ENCODE measurements around the gene SPRYD3. TPM values are rescaled to one million over a fixed set of nuclear protein-coding genes. Genes with fewer than 3 reads are reported as not detected.
A peak's percentile ranks its signal among the peaks of the same experiment; 100 is the strongest.
"Not testable (repeated sequence)": the region's sequence is repeated elsewhere in the genome, so short reads cannot be mapped to it uniquely, and the experiment has no call there.

SPRYD3 gene
- polyA plus RNA-seq, 10 donors: 15.9 to 22.3 (median 18.3) TPM

DNA sequence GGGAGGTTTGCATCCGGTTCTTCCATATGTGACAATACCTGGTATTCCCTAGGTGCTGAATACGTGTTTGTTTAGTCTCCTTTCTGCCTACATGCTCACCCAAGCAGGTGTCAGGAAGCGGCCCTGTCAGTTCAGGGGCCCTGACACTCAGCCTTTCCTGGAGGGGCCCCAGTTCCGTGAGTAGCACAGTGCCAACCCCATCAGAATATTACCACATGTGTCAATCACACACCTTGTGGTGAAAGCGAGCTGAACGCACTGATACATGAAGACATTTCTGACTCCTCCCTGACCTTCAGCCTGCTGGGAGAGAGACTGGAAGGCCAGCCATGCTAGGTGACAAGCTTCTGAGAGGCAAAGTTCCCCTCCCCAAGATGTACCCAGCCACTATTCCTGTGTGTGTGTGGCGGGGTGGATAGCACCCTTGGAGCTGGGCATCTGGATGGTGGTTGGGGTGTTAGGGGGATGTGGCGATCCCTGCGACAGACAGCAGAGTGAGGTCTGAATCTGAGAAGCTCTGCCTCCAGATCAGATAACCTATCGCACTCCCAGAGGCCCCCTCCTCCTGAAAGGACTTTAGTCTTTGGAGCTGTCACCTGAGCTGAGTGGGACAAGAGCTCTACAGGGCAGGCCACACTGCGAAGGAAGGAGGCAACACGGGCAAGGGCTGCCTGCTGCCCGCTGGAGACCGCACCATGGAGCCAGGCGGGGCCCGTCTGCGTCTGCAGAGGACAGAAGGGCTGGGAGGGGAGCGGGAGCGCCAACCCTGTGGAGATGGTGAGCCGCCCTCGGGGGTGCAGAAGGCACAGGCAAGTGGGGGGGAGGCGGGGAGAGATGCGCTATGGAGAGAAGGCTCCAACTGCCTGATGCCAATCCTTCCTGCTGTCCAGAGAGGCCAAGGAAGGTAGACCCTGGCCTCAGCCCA lies 24.0 kb upstream of the SPRYD3 start, which contains the start of gene SOAT2:
Gene SOAT2 (plus strand): TSS at position 604 of the 925 bp plus-strand sequence. CDS start 92 bp downstream, at position 696.
- no peak for DNase-seq

DNA sequence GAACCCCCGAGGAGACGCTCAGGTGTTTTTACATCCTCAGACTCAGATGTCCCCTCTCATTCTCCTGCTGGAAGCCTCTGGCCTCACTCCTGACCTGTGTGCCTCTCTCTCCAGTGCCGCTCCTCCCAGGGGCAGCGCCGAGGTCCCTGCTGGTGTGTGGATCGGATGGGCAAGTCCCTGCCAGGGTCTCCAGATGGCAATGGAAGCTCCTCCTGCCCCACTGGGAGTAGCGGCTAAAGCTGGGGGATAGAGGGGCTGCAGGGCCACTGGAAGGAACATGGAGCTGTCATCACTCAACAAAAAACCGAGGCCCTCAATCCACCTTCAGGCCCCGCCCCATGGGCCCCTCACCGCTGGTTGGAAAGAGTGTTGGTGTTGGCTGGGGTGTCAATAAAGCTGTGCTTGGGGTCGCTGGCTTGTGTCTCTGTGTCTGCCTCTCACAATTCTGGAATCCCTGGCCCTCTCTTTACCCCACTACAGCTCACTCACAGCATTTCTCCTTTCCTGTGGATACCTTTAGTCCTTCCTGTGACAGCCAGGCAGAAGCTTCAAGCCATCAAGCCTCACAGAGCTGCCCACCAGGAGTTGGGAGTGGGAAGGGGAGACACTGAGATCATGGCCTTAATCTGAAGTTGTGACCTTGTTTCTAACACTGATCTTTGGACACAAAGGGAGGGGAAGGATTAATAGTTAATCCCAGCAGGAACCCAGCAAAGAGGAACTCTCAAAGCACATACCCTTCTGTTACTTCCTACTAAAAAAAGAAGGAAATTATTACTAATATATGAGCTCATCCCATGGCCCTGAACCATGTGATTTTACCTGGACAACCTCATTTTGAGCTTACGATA lies 23.0 kb upstream of the SPRYD3 start:
- no peak for DNase-seq

DNA sequence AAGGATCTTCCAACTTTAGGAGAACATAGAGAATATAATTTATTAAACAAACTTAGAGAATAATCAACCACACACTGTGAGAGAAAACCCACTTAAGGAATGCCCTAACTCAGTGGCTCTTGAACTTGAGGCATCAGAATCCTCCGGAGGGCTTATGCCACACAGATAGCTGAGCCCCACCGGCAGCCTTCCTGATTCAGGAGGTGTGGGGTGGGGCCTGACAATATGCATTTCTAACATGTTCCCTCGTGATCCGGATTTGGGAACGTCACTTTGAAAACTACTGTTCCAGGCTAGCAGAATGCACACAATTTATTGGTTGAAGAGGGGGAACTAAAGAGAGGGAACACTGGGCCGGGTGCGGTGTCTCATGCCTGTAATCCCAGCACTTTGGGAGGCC lies 22.1 kb upstream of the SPRYD3 start:
- DNase-seq: no peak

DNA sequence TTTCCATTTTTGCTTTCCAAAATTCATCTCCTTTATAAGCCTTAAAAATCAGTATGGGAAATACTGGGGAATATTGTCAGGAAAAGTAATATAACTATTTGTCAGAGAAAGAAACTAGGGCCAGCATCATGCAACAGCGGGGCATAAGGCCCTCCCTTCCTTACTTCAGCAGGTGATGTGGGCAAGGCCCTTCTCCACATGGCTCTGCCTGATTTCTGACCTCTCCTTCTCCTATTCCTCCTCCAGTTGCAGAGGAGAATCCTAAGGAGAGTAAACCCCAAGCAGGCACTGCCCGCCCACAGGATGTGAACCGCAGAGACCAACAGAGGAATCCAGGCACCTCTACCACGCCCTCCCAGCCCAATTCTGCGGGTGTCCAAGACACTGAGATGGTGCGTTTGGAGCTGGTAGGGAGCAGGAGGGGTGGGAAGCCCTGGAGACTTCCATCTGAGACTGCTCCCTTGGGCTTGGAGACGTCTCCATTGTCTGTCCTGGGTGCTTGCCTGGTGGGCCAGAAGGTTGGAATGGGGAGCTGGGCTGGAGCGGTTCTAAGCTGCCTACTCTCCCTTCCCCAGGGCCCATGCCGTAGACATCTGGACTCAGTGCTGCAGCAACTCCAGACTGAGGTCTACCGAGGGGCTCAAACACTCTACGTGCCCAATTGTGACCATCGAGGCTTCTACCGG lies 21.4 kb upstream of the SPRYD3 start:
- DNase-seq: no peak

DNA sequence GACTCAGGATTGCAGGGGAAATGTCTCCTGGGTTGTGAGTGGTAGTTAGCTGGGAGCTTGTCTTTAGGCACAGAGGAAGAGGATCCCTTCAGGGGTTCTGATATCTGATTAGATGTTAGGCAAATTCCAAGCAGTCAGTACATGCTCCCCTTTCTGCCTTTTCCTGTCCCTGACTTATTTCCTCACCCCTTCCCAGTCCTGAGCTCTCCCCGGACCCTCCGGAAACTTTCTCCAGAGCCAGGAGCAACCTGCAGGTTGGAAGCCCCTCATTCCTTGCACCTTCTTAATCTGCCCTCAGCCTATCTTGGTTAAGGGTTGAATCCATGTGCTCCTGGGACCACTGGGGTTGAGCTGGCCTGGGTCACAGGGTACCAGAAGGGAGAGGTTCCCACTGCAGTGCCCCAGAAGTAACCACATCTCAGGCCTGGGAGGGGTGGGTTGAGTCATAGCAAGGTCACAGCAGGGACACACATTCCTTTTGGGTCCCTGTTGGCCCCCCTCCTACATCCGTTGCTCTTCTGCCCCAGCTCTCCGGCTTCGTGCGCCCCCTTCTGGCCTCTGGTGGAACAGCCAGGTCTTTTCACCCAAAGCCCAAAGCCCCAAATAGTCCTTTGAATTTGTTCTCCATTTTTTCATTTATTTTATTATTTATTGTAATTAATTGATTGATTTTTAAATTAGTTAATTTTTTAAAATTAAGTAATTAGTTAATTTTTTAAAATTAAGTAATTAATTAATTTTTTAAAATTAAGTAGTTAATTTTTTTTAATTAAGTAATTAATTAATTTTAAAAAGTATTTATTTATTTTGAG lies 20.1 kb upstream of the SPRYD3 start:
- DNase-seq: peak; percentile 92 to 95 (median 94)

DNA sequence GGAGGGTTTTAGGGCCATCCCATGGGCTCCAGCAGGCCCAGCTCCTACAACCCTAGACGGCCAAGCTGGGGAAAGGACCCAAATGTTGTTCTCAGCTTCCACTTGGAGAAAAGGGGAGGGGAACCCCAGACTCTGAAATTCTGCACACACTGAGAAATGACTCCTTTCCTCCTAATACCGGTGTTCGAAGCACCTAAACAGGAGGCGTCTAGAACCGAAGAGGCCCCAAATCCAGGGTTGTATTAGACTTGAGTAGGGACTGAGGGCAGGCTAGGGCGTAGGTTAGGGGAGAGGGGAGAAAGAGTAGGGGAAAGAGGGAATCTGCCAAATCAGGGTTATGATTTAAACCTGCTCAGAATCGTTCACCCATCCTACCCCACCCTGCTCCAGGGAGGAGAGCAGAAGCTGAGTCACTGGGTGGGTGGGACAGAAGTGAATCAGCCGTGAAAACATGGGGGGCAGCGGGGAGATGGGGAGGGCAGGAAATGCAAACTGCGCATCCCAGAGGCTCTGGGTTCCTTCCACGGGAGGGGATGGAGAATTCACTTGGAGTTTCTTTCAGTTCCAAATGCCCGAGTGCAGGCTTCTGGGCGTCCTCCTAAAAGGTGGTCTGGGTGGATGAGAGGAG lies 19.3 kb upstream of the SPRYD3 start:
- peak; percentile 46 to 75 (median 74) for DNase-seq

DNA sequence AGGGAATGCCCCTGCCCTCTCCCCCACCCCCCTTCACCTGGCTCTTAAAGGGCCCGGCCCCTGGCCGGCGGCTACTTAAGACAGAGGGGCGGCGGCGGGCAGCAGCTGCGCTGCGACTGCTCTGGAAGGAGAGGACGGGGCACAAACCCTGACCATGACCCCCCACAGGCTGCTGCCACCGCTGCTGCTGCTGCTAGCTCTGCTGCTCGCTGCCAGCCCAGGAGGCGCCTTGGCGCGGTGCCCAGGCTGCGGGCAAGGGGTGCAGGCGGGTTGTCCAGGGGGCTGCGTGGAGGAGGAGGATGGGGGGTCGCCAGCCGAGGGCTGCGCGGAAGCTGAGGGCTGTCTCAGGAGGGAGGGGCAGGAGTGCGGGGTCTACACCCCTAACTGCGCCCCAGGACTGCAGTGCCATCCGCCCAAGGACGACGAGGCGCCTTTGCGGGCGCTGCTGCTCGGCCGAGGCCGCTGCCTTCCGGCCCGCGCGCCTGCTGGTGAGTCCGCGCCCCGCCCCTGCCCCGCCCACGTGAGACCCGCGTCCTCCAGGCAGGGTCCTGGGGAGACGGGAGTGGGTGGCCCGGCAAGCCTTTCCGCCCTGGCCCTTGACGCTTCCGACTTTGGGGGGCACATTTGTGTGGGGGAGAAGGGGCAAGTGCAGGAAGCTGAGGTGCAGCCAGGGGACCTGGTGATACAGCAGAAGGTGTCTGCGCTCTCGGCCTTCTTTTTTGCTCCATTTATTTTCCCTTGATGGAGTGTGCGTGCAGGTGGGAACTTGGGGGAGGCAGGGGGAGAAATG lies 18.6 kb upstream of the SPRYD3 start, which contains the start of gene IGFBP6:
Gene IGFBP6 (plus strand): TSS at position 104 of the 790 bp plus-strand sequence. CDS start 51 bp downstream, at position 155.
- DNase-seq: peak; percentile 38 to 87 (median 60)

DNA sequence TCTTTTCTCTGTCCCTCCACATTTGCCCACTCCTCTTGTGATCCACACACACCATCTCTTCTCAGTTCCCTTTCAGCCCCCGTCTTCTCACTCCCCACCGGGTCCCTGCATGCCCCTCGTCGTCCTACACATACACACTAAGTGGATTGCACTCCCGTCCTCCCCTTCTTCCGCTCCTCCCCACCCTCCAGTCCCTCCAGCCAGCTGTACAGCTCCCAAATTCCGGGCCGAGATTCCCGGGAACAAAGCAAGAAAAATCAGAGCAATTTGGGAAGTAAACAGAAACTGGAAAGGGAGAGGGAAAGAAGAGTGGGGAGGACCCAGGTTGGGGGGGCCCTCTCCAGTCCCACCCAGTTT lies 18.0 kb upstream of the SPRYD3 start:
- DNase-seq: peak; percentile 57 to 91 (median 79)

DNA sequence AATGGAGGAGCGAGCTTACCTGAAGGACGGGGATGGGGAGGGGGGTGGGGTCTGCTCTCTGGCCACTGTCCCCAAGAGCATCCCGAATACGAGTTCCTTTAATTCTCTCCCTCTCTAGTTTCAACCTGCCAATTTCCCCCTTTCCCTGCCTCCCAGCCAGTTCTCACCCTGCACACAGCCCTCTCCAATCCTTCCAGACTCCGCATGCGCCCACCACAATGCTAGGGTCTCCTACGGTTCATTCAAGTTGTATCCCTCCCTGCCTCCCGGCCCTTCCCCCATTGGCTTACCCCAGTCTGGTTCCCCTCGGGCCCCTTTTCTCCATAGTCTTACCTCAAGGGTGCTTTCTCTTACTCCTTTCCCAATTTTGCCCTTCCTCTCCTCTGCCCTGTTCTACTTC lies 17.6 kb upstream of the SPRYD3 start:
- DNase-seq: peak in 1 of 3 donors; percentile 70

DNA sequence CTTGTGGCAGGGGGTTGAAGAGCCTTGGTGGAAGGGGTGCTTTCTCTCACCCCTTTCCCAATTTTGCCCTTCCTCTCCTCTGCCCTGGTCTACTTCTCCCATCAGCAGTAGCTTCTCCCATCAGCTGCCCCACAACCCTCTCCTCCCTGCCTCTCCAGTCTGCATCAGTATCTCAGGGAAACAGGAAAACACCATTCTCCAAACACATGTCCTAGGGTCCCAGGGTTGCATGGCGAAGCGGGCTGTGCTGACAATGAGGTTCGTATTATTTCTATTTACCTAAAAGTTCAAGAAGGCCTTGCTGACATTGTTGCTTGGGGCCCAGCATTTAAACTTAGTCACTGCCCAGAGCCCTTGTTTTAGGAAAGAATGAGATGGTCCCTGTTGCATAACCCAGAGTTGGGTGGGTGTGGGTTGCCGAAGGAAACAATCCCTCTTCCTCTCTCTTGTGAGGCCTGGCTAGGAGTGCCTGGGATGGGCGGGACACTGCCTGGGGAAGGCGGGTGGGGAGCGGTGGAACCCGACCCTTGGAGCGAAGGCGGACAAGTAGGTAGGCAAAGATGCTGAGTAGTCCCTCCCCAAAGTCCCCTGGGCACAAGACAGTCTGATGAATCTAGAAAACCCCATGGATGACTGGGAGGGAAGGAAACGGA lies 17.0 kb upstream of the SPRYD3 start:
- DNase-seq: peak; percentile 77 to 92 (median 82)

DNA sequence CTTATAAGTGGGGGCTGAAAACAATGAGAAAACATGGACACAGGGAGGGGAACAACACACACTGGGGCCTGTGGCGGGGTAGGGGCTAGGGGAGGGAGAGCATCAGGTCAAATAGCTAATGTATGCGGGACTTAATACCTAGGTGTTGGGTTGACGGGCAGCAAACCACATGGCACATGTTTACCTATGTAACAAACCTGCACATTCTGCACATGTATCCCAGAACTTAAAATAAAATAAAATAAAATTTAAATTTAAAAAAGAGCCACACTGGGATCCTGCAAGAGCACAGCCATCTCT lies 16.4 kb upstream of the SPRYD3 start:
- not testable (repeated sequence) for DNase-seq

DNA sequence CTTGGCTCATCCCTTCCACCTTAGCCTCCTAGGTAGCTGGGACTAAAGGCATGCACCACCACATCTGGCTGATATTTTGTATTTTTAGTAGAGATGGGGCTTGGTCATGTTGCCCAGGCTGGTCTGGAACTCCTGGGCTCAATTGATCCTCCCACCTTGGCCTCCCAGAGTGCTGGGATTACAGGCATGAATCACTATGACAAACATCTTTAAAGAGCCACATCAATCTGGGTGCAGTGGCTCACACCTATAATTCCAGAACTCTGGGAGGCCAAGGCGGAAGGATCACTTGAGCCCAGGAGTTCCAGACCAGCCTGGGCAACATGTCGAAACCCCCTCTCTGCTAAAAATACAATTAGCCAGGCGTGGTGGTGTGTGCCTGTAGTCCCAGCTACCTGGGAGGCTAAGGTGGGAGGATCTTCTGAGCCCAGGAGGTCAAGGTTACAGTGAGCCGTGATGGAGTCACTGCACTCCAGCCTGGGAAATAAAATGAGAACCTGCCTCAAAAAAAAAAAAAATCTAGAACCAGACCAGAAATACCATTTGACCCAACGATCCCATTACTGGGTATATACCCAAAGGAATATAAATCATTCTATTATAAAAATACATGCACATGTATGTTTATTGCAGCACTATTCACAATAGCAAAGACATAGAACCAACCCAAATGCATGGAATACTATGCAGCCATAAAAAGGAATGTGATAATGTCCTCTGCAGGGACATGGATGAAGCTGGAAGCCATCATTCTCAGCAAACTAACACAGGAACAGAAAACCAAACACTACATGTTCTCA lies 15.8 kb upstream of the SPRYD3 start:
- DNase-seq: not testable (repeated sequence)

DNA sequence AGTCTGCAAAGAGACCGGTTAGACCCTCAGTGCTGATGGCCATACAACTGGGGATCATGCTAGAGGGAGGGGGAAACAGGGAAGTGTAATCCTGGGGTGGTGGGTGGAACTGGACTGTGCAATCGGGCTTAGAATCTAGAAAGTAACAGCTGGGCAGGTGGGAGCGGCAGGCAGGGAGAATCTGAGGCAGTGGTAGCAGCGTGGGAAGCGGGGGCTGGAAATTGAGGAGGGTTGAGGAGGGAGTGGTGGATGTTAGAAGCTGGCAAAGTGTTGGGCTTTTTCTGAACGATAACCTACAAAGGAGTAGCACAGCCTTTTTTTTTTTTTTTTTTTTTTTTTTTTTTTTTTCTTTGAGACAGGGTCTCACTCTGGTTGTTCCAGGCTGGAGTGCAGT lies 15.2 kb upstream of the SPRYD3 start:
- no peak for DNase-seq

DNA sequence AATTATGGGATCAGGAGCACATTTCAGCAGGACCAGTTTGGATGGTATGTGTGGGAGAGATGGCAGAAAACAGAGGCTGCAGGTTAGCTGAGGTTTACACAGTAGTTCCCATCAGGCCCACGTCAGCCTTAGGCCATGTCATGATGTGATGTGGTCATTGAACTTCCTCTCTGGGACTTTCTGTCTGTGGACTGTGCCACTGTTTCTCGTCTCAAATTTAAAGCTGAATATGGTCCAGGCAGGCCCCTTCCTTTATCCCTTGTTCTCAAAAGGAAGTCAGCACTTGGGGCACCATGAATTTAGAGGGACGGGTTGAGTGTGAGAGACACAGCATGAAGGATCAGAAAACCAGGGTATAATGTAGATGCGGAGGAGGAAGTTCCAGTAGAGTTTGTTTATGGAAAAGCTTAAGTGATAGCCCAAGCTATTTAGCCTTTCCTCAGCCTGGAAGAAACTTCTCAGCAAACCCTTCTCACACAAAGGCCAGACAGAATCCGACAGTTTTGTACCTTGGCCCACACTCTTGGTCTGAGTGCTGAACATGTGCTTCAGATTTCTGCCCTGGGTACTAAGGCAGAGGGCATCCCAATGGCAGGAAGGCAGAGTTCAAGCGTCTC lies 14.7 kb upstream of the SPRYD3 start:
- DNase-seq: no peak

DNA sequence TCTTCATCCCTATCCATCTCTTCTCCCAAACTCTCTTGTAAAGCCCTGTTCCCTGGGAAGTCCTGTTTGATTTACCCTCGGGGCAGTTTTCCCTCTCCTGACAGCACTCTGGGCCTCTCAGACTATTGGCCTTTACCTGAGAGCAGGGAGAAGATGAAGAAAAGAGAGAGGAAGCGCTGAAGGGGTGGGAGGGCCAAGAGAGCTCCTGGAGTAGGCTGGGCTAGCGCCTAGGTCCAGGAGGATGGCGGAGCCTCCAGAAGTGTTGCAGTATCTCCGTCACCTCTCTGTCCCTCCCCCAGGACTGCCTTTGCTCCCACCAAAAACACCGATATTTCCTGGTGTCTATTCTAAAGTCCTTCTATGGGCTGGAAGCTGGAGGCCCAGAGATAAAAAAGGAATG lies 12.6 kb upstream of the SPRYD3 start:
- DNase-seq: no peak

DNA sequence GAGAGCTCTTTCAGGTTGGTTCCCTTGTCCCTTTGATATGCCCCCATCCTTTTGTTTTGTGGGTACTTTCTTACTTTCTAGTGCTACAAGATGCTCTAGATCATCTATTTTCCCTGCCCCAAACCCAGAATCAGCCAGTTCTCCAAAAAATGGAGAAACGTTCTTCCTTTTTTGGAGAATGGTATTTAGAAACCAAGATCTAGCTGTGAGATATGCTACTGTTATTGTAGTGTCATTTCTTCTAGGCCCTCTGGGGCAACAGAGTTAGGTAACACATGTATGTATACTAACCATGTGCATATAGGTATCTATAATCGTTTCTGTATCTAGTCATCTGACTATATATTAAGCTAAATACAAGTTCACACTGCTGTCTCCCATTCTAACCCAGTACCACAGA lies 11.4 kb upstream of the SPRYD3 start:
- no peak for DNase-seq

DNA sequence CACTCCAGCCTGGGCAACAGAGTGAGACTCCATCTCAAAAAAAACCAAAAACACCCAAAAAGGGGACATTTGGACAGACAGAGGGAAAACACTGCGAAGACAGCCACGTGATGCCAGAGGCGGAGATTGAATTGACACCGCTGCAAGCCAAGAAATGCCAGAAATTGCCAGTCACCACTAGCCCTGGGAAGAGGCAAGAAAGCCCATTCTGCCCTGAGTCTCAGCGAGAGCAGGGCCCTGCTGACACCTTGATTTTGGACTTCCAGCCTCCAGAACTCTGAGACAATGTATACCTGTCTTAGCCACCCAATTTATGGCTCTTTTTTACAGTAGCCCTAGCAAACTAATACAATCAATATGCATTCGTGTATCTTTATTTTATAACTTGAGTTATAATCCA lies 10.9 kb upstream of the SPRYD3 start:
- DNase-seq: no peak

DNA sequence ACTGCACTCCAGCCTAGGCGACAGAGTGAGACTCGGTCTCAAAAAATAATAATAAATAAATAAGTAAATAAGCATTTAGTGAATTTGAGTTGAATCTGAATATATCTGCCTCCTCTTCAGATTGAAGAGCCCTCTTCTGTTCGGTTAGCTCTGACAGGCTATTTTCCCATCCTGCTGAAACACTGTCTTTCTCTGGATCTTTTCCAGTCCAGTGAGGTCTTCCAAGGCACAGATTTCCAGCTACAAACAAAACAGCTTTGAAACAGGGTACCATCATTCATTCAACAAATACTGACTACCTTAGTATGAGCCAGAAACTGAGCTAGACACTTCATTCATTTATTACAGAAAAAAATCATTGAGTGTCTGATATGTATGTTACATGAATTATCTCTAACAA lies 7.2 kb upstream of the SPRYD3 start:
- DNase-seq: peak in 1 of 3 donors; percentile 52
